Measurements from ENCODE around the gene ANKH. TPM values are rescaled to one million over a fixed set of nuclear protein-coding genes. Genes with fewer than 3 reads are reported as not detected.

ANKH gene
- total and polyA plus RNA-seq, 2 experiments from 2014 or later = 27.6 to 29.9 TPM

DNA sequence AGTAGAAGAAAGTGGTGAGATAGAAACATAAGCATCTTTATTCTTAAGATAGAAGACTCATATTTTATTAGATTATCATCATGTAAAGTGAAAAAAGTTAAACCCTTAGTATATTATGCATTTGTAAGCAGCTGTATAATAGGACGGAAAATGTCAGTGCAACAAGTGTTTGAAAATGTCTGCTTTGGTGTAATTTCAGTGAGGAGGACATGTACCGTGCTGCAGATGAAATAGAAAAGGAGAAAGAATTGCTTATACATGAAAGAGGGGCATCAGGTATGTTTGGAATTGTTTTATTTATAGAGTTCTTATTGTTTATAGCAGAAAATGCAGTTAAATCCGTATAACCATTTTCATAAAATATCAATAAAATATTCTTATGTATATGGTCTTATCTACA is 198.1 kb downstream of the ANKH start:
- Histone ChIP-seq H3K9me2 (replicated peaks; ENCODE audit: insufficient read depth) (no peaks in the 10 kb centered on the region), H2AFZ (no peak overlapping the region), H3K4me2 (no peak overlapping the region), H4K20me1 (ENCODE audit: insufficient read depth, poor library complexity, severe bottlenecking) (peaks cover 62% of the 10 kb centered on the region), H3K27me3 (no peaks in the 10 kb centered on the region), H3K79me2 (peaks cover 100% of the 10 kb centered on the region), H3K36me3 (replicated peaks; ENCODE audit: insufficient read depth, low read depth) (no peaks in the 10 kb centered on the region), H3K27ac (no peak overlapping the region), H3K9me3 (ENCODE audit: low read depth) (no peaks in the 10 kb centered on the region), H3K4me3 (no peak overlapping the region), H3K4me1 (ENCODE audit: insufficient read depth) (no peaks in the 10 kb centered on the region)
- TF ChIP-seq EZH2 (IDR thresholded peaks at IDR 0.05; ENCODE audit: borderline replicate concordance) (no peak), EZH2phosphoT487 (IDR thresholded peaks at IDR 0.05; ENCODE audit: low read depth, severe bottlenecking, unreplicated experiment) (no peak)
- TF ChIP-seq, protein P1, sequence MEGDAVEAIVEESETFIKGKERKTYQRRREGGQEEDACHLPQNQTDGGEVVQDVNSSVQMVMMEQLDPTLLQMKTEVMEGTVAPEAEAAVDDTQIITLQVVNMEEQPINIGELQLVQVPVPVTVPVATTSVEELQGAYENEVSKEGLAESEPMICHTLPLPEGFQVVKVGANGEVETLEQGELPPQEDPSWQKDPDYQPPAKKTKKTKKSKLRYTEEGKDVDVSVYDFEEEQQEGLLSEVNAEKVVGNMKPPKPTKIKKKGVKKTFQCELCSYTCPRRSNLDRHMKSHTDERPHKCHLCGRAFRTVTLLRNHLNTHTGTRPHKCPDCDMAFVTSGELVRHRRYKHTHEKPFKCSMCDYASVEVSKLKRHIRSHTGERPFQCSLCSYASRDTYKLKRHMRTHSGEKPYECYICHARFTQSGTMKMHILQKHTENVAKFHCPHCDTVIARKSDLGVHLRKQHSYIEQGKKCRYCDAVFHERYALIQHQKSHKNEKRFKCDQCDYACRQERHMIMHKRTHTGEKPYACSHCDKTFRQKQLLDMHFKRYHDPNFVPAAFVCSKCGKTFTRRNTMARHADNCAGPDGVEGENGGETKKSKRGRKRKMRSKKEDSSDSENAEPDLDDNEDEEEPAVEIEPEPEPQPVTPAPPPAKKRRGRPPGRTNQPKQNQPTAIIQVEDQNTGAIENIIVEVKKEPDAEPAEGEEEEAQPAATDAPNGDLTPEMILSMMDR (IDR thresholded peaks at IDR 0.05; ENCODE audit: poor library complexity) = no peak
- WGBS (ENCODE audit: low lambda C conversion rate, missing lambda C conversion rate) = 85% methylated on average over 3 of the region's 3 CpGs
- no peak for DNase-seq (ENCODE audit: low spot score)

DNA sequence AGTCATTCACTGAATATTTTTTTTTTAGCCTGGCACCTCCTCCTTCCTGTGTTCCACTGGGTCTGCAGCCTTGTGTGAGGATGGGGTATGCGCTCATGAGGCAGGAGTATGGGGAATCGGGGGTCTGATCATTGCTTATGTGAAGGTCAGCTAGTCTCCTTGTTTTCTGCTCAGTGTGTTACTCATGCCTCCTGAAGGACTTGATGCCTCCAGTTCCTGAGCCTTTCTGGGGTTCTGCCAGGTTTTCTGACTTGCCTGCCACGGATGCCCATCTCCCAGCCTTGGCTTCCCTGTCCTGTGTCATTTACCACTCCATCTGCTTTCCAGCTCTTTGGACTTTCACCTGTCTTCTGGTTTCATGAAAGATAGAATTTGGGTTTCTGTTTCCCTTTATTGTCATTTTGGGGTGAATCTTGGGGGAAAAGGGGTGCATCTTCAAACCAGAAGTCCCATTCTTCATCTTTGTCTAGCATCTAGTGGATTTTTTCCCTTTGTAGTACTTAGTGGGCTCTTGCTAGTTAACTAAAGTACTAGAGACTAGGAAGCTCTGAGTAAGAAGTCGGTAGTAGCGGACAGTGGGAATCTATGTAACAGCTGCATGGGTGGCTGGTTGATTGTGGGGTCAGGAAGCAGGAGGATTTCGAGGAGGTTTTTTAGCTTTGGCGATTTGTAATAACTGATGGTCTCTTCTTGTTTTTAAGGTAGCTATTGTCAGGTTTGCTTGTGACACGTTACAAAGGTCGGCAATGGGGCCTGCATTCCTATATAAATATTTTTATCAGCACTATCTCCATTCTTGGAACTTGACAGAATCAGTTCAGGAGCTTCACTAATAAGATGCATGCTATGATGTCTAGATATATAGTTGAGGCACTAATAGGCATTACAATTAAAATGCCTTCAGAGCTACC is 198.8 kb downstream of the ANKH start:
- Histone ChIP-seq H3K9me3 (ENCODE audit: low read depth) (no peaks in the 10 kb centered on the region), H3K4me2 (no peak overlapping the region), H3K4me1 (ENCODE audit: insufficient read depth) (peaks cover 6% of the 10 kb centered on the region), H3K9me2 (replicated peaks; ENCODE audit: insufficient read depth) (no peaks in the 10 kb centered on the region), H3K4me3 (no peak overlapping the region), H3K27ac (no peak overlapping the region), H2AFZ (no peak overlapping the region), H4K20me1 (ENCODE audit: insufficient read depth, poor library complexity, severe bottlenecking) (peaks cover 60% of the 10 kb centered on the region), H3K36me3 (replicated peaks; ENCODE audit: insufficient read depth, low read depth) (no peaks in the 10 kb centered on the region), H3K79me2 (peaks cover 100% of the 10 kb centered on the region), H3K27me3 (no peaks in the 10 kb centered on the region)
- no peak for DNase-seq (ENCODE audit: low spot score)
- TF ChIP-seq EZH2phosphoT487 (IDR thresholded peaks at IDR 0.05; ENCODE audit: low read depth, severe bottlenecking, unreplicated experiment) (no peak), EZH2 (IDR thresholded peaks at IDR 0.05; ENCODE audit: borderline replicate concordance) (no peak)
- TF ChIP-seq, protein P1 (IDR thresholded peaks at IDR 0.05; ENCODE audit: poor library complexity) = no peak
- 88% methylated on average over 9 of the region's 9 CpGs for WGBS (ENCODE audit: low lambda C conversion rate, missing lambda C conversion rate)

DNA sequence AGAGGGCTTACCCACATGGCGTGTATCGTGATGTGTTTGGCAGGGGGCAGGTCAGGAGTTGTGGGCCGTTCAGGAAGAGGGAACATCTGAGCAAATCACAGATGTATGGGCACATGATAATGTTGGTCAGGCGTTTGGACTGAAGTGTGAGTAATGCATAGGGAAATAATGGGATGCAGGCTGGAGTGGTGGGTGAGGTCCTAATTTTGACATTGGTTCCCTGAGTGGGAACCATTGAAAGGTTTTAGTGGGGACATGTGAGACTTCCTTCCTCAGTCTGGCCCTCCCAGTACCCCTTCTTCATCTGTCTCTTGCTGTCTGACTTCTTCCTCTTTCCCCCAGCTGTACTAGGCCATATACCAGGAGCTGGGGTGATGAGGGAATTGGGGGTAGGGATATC is 199.5 kb downstream of the ANKH start:
- no peak for TF ChIP-seq EZH2phosphoT487 (IDR thresholded peaks at IDR 0.05; ENCODE audit: low read depth, severe bottlenecking, unreplicated experiment)
- TF ChIP-seq, protein P1 (IDR thresholded peaks at IDR 0.05; ENCODE audit: poor library complexity) = no peak
- TF ChIP-seq EZH2 (IDR thresholded peaks at IDR 0.05; ENCODE audit: borderline replicate concordance) = no peak
- Histone ChIP-seq H3K4me1 (ENCODE audit: insufficient read depth) (peaks cover 10% of the 10 kb centered on the region), H3K27ac (no peak overlapping the region), H3K27me3 (no peaks in the 10 kb centered on the region), H3K4me2 (no peak overlapping the region), H3K4me3 (no peak overlapping the region), H3K36me3 (replicated peaks; ENCODE audit: insufficient read depth, low read depth) (no peaks in the 10 kb centered on the region), H4K20me1 (ENCODE audit: insufficient read depth, poor library complexity, severe bottlenecking) (peaks cover 57% of the 10 kb centered on the region), H3K9me3 (ENCODE audit: low read depth) (no peaks in the 10 kb centered on the region), H3K9me2 (replicated peaks; ENCODE audit: insufficient read depth) (no peaks in the 10 kb centered on the region), H3K79me2 (peaks cover 100% of the 10 kb centered on the region), H2AFZ (no peak overlapping the region)
- no peak for DNase-seq (ENCODE audit: low spot score)
- WGBS (ENCODE audit: low lambda C conversion rate, missing lambda C conversion rate) = 85% methylated on average over 4 of the region's 4 CpGs
